Activated T-helper 1 cell treated with anti-CD3 and anti-CD28 coated beads, Interleukin-12 subunit alpha, Interleukin-12 subunit beta, Interleukin-2, Interleukin-4 antibody, amounts not matched to agents 30 ng/mL and 10 ng/mL and 1 ng/mL, durations not matched to agents 14 hours and 24 hours and 36 hours (primary cell): ENCODE measurements around the gene GRB10. TPM values are rescaled to one million over a fixed set of nuclear protein-coding genes. Genes with fewer than 3 reads are reported as not detected.

Source experiments
- DNase-seq: peaks from one replicate; pipeline ENCODE4 v3.0.0; 2021; ENCODE audit warnings: low spot score
- H3K27ac Mint-ChIP-seq: one replicate; pipeline ENCODE4 v1.8.0; 2021; ENCODE audit warnings: mild to moderate bottlenecking, mixed read lengths
- H3K27me3 Mint-ChIP-seq: one replicate; pipeline ENCODE4 v1.8.0; 2022; ENCODE audit warnings: mild to moderate bottlenecking, moderate library complexity, mixed read lengths; ENCODE audit not compliant: insufficient read depth
- H3K36me3 Mint-ChIP-seq: one replicate; pipeline ENCODE4 v1.8.0; 2021; ENCODE audit warnings: low read depth, mixed read lengths
- H3K4me1 Mint-ChIP-seq: one replicate; pipeline ENCODE4 v1.8.0; 2021; ENCODE audit warnings: low read depth, mixed read lengths
- H3K4me3 Mint-ChIP-seq: one replicate; pipeline ENCODE4 v1.8.0; 2021; ENCODE audit warnings: mild to moderate bottlenecking, moderate library complexity, mixed read lengths
- H3K9me3 Mint-ChIP-seq: one replicate; pipeline ENCODE4 v1.8.0; 2021; ENCODE audit warnings: mixed read lengths
- intact Hi-C: fragments of 100-400 bp; cut with micrococcal nuclease; formaldehyde crosslinking; loops from one replicate; pipeline ENCODE4 v1.15.1; 2024
- total RNA-seq: library from RNA; stranded (reverse); gene quantifications from 2 replicates; pipeline ENCODE4 v1.2.3, GENCODE V29; 2022

GRB10 gene
- total RNA-seq, 1 donor from 2014 or later, result 2.8 TPM

DNA sequence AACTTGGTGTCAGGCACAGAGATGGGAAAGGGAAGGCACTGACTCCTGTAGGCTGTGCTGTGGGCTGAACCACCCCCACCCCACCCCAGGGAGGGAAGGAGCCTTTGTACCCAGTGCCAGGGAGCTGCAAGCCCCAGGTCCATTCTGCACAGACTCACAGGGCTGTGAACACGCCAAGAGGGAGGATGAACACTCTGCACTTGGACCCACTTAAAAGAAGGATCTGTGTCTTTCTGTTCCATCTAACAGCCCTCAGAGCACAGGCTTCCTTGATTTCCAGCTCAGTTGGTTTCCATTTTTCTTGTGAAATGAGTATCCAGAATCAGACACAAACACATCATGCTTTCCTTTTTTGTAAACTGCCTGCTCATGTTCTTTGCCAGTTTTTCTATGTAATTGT is 84.9 kb downstream of the GRB10 start:
- no peaks in the 10 kb centered on the region for H3K36me3 Mint-ChIP-seq
- H3K27me3 Mint-ChIP-seq, result peaks cover 5% of the 10 kb centered on the region
- H3K9me3 Mint-ChIP-seq, result no peaks in the 10 kb centered on the region
- H3K4me3 Mint-ChIP-seq, result no peak overlapping the region
- peaks cover 4% of the 10 kb centered on the region for H3K4me1 Mint-ChIP-seq
- no peak overlapping the region for H3K27ac Mint-ChIP-seq
- DNase-seq, result no peak
- intact Hi-C loops, result loop anchor here (1.0 to 10.0 kb wide), 4 partner anchors 307 to 464 kb away; no protein-coding TSS in a partner anchor

GRCh38 chr7:50696810-50697582 is 85.7 kb downstream of the GRB10 start:
- intact Hi-C loops, result loop anchor here (1.0 to 10.0 kb wide), 4 partner anchors 308 to 464 kb away; no protein-coding TSS in a partner anchor
- H3K9me3 Mint-ChIP-seq, result no peaks in the 10 kb centered on the region

DNA sequence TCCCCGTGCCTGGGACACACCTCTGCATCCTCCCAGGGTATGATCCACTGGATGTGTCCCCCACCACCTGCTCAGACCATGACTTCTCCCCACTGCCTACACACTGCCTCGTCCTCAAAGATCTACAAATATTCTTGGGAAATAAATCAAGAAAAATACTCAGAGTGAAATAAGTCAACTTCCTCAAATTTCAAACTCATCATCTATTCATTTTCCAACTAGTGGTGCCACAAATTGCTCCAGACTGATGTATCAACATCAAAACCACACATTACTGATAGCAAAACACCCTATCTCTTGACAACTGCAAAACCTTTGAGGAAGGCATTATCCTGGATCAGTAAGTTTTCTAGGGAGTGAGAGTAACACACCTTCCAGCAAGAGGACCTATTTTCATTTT is 87.7 kb downstream of the GRB10 start:
- DNase-seq, result no peak
- Mint-ChIP-seq H3K4me3 (no peak overlapping the region), H3K9me3 (no peaks in the 10 kb centered on the region), H3K4me1 (peaks cover 4% of the 10 kb centered on the region), H3K36me3 (no peaks in the 10 kb centered on the region), H3K27ac (no peak overlapping the region), H3K27me3 (peaks cover 5% of the 10 kb centered on the region)
- intact Hi-C loops, result loop anchor here (10.0 kb wide), 2 partner anchors 310 to 370 kb away; no protein-coding TSS in a partner anchor

More at GRCh38 chr7:50696810-50697582, 85.7 kb downstream of the GRB10 start:
- Mint-ChIP-seq H3K27me3 (peaks cover 5% of the 10 kb centered on the region), H3K36me3 (no peaks in the 10 kb centered on the region), H3K4me1 (peaks cover 4% of the 10 kb centered on the region), H3K27ac (no peak overlapping the region), H3K4me3 (no peak overlapping the region)
- no peak for DNase-seq

DNA sequence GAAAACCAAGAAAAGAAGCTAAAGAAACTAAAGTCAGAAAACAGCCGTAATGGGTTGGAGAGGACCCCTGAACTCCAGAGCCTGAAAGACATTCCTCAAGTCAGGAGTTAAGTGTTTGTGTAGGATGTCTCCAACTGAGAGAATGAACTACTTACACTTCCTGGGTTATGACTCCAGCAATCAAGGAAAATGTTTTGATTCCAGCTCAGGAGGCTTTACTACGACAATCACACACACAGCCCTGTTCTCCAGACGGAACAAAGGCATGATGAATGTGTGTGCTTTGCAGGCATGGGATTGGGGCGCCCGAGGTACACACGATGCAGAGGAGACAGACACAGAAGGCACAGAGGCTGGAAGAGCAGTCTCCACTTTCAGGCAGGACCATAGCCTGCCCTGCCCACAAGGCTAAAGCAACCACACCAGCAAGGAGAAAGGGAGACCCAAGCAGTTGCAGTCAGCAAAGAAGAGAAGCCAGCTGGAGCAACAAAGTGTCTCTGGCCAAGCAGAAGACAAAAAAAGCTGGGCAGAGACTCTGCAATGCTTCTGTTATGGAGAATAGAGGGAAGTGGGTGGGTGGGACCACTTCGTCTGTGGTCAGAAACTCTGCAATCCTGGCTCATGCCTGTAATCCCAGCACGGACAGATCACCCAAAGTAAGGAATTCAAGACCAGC is 89.1 kb downstream of the GRB10 start:
- Mint-ChIP-seq H3K27me3 (peaks cover 5% of the 10 kb centered on the region), H3K36me3 (no peaks in the 10 kb centered on the region)
- intact Hi-C loops, result loop anchor here (10.0 kb wide), 2 partner anchors 311 to 371 kb away; no protein-coding TSS in a partner anchor

DNA sequence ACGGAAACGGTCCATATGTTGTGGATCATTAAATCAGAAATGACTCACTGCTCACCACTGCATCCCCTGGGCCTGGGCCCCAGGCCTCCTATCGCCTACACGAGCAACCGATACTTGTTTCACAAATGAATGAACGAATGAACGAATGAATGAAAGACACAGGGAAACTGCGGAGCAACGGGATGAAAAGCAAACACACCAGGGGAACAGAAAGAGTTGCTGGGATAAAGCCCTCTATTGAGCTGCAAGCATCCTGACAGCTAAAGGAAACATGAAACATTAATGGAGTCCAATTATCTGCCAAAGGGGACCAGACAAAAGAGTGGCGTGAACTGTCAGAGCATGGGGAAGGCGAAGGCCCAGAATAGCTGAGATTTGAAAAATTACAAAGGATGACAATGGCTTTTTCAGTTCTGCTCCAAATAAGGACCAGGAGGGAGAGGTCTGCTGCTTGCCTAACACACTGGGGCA is 92.1 kb downstream of the GRB10 start:
- H3K27me3 Mint-ChIP-seq, result peaks cover 5% of the 10 kb centered on the region

More for the DNA sequence above, 89.1 kb downstream of the GRB10 start:
- Mint-ChIP-seq H3K4me3 (no peak overlapping the region), H3K27ac (no peak overlapping the region), H3K9me3 (no peaks in the 10 kb centered on the region), H3K4me1 (peaks cover 4% of the 10 kb centered on the region)
- no peak for DNase-seq

DNA sequence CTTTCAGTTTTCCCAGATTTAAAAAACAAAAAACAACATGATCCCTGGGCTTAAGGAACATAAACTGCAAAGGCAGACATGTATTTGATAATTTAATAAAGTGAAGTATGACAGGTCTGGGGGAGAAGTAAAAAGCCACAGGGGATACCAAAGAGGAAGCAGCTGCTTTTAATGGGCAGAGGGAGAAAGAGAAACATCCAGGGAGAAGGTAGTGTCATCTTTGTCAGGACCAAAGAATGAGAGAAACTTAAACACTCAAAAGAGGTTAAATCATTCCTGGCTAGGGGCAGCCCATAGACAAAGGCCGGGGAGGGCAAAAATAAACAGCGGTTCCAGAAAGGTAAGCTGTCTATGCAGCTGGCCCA is 94.5 kb downstream of the GRB10 start:
- H3K4me1 Mint-ChIP-seq, result no peaks in the 10 kb centered on the region
- no peaks in the 10 kb centered on the region for H3K36me3 Mint-ChIP-seq
- H3K27ac Mint-ChIP-seq, result no peak overlapping the region
- no peaks in the 10 kb centered on the region for H3K27me3 Mint-ChIP-seq
- intact Hi-C loops, result no loop called here
- H3K9me3 Mint-ChIP-seq, result no peaks in the 10 kb centered on the region
- no peak for DNase-seq
- no peak overlapping the region for H3K4me3 Mint-ChIP-seq

More for the DNA sequence above, 92.1 kb downstream of the GRB10 start:
- no peak overlapping the region for H3K27ac Mint-ChIP-seq
- intact Hi-C loops, result loop anchor here (10.0 kb wide), 2 partner anchors 314 to 374 kb away; no protein-coding TSS in a partner anchor
- no peaks in the 10 kb centered on the region for H3K4me1 Mint-ChIP-seq
- H3K36me3 Mint-ChIP-seq, result no peaks in the 10 kb centered on the region
- H3K4me3 Mint-ChIP-seq, result no peak overlapping the region
- H3K9me3 Mint-ChIP-seq, result no peaks in the 10 kb centered on the region
- DNase-seq, result no peak

GRCh38 chr7:50687575-50688225 is 95.0 kb downstream of the GRB10 start:
- Mint-ChIP-seq H3K9me3 (no peaks in the 10 kb centered on the region), H3K36me3 (no peaks in the 10 kb centered on the region), H3K27me3 (peaks cover 2% of the 10 kb centered on the region), H3K4me1 (no peaks in the 10 kb centered on the region), H3K4me3 (no peak overlapping the region), H3K27ac (no peak overlapping the region)
- DNase-seq, result no peak
- intact Hi-C loops, result no loop called here

DNA sequence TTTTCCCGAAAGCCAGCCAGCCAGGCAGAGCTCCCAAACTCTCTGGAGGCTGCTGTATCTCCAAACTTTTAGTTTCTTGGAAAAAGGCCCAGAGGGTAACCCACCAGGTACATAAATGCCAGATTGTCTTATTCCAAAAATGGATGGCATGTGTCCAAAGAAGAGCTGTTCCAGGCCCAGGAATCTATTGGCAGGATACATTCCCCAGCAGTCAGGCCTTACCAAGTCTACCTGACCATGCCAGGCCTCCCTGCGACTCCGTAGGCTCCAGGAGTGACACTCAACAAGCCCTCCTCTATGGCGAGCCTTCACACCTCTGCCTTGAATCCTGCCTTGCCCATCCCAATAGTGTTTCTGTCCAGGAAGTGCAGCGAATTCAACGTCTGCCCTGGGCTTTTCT is 95.6 kb downstream of the GRB10 start:
- peaks cover 2% of the 10 kb centered on the region for H3K27me3 Mint-ChIP-seq
- DNase-seq, result no peak
- H3K9me3 Mint-ChIP-seq, result no peaks in the 10 kb centered on the region

GRCh38 chr7:50685135-50686065 is 97.3 kb downstream of the GRB10 start:
- Mint-ChIP-seq H3K36me3 (no peaks in the 10 kb centered on the region), H3K27ac (no peak overlapping the region), H3K9me3 (no peaks in the 10 kb centered on the region), H3K4me1 (no peaks in the 10 kb centered on the region), H3K27me3 (peaks cover 8% of the 10 kb centered on the region), H3K4me3 (no peak overlapping the region)
- DNase-seq, result no peak
- intact Hi-C loops, result no loop called here

More for the DNA sequence above, 95.6 kb downstream of the GRB10 start:
- Mint-ChIP-seq H3K36me3 (no peaks in the 10 kb centered on the region), H3K27ac (no peak overlapping the region), H3K4me1 (no peaks in the 10 kb centered on the region), H3K4me3 (no peak overlapping the region)
- intact Hi-C loops, result no loop called here

GRCh38 chr7:50684713-50685075 is 98.0 kb downstream of the GRB10 start:
- intact Hi-C loops, result no loop called here
- Mint-ChIP-seq H3K36me3 (no peaks in the 10 kb centered on the region), H3K9me3 (no peaks in the 10 kb centered on the region), H3K4me3 (no peak overlapping the region), H3K27me3 (peaks cover 9% of the 10 kb centered on the region), H3K4me1 (no peaks in the 10 kb centered on the region), H3K27ac (no peak overlapping the region)
- DNase-seq, result no peak

DNA sequence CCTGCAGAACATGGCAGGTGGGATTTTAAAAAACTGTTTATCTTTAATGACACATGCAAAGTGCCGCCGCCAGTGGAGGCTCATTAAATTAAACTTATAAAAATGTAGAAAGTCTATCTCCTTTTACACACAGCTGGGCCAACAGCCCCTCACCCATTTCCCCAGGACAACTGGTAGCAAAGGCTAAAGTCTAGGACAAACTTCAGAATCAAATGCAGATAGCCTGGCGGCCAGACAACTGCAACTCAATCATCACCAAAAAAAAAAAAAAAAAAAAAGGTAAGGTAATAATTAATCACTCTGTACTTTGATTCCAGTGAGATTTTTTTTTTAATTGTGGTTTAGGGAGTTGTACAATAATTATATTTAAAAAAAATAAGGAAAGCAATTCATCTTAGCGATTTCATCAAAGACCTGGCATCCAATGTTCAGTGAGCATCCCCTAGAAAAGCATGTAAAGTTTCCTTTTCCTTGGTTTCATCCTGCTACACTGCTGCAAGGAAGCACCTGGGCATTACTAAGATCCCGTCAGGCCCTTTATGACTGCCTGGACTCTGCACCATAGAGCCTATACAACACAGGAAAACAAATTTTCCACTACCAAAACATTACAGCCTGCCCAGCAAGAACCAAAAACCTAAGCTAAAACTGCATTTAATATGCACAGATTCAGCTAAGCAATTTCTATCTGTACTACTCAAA is 98.5 kb downstream of the GRB10 start:
- no peak overlapping the region for H3K4me3 Mint-ChIP-seq
- intact Hi-C loops, result no loop called here
- no peaks in the 10 kb centered on the region for H3K36me3 Mint-ChIP-seq
- no peaks in the 10 kb centered on the region for H3K9me3 Mint-ChIP-seq
- H3K27me3 Mint-ChIP-seq, result peaks cover 10% of the 10 kb centered on the region
- no peak overlapping the region for H3K27ac Mint-ChIP-seq
- H3K4me1 Mint-ChIP-seq, result no peaks in the 10 kb centered on the region
- no peak for DNase-seq

GRCh38 chr7:50682573-50682972 is 100.1 kb downstream of the GRB10 start:
- no peak for DNase-seq

More at GRCh38 chr7:50682573-50682972, 100.1 kb downstream of the GRB10 start:
- intact Hi-C loops, result no loop called here
- H3K4me1 Mint-ChIP-seq, result no peaks in the 10 kb centered on the region
- H3K4me3 Mint-ChIP-seq, result no peak overlapping the region
- H3K27me3 Mint-ChIP-seq, result peaks cover 11% of the 10 kb centered on the region
- H3K27ac Mint-ChIP-seq, result no peak overlapping the region
- no peaks in the 10 kb centered on the region for H3K36me3 Mint-ChIP-seq
- no peaks in the 10 kb centered on the region for H3K9me3 Mint-ChIP-seq
